DMS53 treated with DMSO at 0.1 percent for 48 hours (cell line): ENCODE results near the gene SUMO2.
"Not testable (repeated sequence)": the region's sequence is repeated elsewhere in the genome, so short reads cannot be mapped to it uniquely, and the experiment has no call there.

Source experiments
- DNase-seq: peaks from one replicate; lab custom pipeline; 2025; ENCODE audit not compliant: unreplicated experiment; lab: John Stamatoyannopoulos, UW

The SUMO2 gene

DNA sequence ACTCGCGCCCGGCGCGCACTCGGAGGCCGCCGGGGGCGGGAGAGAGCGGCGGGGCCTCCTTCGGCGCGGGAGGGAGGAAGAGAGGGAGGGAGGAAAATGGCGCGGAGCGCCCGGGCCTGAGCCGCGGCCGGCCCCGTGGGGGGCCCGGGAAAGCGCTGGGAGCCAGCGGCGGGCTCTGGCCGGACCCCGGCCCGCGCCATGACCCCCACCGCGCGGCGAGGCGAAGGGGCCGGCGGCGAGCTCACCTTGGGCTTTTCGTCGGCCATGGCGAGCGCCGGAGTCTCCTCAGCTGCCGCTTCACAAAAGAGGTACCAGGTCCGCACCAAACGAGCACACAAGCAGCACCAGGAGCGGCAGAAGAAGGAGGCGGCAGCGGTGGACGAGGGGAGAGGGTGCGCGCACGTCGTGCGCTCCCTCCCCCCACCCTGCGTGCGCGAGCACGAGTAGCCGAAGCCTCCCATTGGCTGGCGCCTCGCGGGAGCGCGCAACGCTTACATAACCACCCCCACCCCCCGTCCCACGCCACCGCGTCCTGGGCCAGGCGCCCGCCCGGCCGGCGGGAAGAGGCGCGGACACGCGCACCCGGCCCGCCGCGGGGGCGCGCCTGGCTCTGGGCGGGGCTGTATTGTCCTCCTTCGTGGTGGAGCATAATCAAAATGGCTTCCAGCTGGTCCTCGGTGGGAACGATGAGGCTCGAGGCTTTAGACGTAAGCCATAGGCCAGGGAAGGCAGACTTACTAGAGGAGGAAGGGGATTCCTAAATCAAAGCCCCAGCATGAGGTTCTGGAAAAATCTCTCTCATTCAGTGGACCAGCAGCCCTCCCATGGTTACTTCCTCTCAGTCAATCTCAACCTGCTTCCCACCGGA is at the start of gene SUMO2:
TSS of gene SUMO2 (minus strand) at position 391 of the 868 bp plus-strand sequence. CDS start at position 266, 125 bp downstream.
- DNase-seq: peak; percentile 74

DNA sequence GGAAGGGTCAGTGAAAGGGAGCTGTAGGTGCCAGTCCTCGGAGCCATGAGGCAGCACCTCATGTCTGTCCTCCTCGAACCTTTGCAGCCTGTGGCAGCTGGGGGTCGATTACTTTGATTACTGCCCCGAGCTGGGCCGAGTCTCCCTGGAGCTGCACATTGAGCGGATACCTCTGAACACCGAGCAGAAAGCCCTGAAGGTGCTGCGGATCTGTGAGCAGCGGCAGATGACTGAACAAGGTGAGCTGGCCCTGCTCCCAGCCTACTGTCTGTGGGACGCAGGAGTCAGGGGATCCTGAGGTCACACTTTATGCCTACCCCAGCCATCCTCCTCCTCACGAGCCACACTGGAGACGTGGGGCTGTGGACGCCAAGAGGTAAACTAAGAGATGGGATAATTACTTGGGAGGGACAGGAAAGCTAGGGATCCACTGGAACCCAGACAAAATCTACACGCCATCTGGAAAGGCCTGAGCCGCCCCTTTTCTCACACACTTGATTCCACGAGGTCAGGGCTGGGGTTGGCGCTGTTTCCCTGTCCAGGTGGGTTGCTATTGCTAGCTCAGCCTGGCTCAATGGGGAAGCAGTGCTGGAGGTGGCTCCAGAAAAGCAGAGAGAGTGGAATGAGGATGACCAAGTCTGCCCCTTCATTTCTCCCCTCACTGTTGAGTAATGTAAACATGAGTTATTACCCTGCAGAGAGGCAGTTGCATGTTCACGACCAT is 49.1 kb upstream of the SUMO2 start:
- DNase-seq: no peak

DNA sequence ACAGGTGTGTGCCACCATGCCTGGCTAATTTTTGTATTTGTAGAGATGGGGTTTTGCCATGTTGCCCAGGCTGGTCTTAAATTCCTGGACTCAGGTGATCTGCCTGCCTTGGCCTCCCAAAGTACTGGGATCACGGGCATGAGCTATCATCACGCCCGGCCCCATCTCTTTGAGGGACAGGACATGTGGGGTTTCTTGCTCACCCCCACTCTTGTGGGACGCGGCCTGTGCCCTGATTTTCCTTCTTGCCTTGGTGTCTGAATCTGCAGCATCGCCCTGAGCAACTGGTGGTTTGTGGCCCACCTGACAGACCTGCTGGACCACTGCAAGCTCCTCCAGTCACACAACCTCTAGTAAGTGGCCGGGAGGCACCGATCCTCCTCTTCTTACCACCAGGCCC is 48.3 kb upstream of the SUMO2 start:
- no peak for DNase-seq

DNA sequence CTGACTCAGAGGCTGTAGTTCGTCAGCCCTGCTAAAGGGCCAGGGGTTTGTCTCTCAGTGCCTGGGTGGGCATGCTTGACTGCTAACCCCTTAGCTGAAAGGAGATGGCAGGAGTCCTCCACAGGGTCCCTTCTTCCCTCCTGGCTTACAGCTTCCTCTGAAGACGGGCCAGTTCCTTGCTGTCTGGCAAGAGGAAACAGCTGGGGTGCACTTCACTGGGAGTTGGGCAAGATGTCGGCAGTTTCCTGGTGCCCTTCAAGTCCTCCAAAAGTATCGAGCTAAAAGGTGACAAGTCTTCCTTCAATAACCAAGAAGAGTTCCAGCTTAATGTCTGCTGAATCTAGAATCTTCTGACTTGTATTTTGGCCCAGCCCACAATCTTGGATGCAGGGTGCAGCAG is 46.1 kb upstream of the SUMO2 start:
- DNase-seq: no peak

DNA sequence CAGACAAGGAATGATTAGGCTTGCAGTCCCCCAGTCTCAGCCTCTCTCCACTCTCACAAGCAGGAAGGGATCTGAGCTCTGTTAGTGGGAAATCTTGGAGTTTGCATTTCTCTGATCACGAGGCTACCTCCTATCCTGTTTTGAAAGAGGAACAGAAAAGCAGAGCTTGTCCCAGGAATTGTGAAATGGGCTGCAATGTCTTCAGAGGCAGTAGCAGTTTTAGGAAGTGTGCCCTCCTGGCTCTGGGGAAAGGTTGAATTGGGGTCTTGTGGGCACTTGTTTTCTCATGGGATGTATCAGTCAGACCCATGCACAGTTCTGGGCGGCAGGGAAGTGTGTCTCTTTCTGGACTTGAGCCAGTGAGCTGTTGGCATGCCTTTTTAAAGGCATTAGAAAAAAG is 45.5 kb upstream of the SUMO2 start:
- DNase-seq: no peak

DNA sequence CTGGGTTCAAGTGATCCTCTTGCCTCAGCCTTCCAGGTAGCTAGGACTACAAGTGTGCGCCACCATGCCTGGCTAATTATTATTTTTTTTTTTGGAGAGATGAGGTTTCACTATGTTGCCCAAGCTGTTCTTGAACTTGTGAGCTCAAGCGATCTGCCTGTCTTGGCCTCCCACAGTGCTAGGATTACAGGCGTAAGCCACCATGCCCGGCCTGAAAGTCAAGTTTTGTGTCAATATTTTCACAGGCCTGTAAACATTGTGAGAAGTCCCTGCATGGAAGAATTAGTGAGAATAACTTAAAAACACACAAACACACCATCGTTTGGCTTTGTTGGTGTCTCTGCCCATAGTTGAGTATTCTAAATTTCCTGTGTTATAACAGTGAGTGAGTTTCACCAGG is 45.0 kb upstream of the SUMO2 start:
- DNase-seq: no peak

DNA sequence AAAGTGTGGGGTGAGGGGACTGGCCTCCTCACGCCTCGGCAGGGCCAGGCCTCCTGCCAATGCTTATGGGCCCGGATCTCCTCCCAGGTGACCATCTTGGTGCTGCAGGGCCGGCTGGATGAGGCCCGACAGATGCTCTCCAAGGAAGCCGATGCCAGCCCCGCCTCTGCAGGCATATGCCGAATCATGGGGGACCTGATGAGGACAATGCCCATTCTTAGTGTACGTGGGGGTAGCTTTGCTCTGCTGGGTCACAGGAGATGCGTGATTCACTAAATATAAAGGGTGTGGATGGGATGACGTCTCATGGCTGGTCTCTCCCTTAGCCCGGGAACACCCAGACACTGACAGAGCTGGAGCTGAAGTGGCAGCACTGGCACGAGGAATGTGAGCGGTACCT is 42.3 kb upstream of the SUMO2 start:
- no peak for DNase-seq

DNA sequence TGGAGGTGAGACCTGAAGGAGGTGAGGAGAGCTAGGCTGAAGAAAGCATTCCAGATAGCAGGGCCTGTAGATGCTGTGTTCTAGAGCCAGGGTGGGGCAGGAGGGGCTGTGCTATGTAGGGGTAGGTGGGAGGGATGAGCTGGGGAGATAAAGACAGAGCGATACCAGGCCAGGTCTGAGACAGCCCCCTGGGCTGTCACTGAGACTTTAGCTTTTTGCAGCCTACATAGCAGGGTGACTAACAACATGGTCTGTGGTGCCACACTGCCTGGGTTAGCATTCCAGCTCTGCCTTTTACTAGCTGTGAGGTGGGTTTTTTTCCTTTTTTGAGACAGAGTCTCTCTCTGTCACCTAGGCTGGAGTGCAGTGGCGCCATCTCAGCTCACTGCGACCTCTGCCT is 37.1 kb upstream of the SUMO2 start:
- DNase-seq: no peak

DNA sequence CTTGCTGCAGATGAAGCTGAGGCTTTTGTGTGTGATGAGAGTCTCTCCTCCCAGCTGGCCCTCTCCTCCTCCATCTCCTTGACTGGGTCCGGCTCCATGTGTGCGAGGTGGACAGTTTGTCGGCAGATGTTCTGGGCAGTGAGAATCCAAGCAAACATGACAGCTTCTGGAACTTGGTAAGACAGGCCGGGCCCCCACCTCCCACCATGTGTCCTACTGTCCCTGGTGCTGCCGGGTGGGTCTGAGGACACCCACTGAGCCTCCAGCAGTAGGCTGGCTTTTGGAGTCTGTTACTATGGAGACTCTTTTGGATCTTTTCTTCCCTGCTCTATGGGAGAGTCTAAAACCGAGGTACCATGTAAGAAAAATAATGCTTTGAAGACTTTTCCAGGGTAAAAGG is 35.4 kb upstream of the SUMO2 start:
- DNase-seq: no peak

DNA sequence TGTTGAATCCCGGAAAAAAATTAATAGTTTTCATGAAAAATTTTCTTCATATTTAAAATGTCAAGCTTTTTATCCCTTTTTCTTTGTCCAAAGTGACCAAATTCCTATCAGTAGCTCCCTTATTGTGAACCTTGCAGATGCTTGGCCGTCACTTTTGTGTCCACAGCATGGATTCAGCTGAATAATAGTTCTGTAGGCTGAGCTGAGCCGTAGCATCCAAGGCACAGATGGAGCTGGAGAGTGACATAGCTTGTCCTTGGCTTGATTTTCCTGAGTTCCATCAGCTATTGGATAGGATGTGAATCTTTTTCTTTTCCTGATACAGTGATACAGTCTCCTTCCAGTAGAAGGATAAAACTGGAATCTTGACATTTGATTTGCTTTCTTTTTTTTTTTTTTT is 26.3 kb upstream of the SUMO2 start:
- no peak for DNase-seq

DNA sequence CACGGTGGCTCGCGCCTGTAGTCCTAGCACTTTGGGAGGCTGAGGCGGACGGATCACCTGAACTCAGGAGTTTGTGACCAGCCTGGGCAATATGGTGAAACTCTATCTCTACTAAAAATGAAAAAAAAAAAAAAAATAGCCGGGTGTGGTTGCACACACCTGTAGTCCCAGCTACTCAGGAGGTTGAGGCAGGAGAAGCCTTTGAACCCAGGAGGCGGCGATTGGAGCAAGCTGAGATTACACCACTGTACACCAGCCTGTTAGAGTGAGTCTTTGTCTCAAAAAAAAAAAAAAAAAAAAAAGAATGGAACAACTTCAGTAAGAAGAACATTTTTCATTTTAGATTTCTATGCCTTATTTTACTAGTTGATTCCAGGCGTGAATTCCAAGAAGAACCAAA is 25.4 kb upstream of the SUMO2 start:
- no peak for DNase-seq

DNA sequence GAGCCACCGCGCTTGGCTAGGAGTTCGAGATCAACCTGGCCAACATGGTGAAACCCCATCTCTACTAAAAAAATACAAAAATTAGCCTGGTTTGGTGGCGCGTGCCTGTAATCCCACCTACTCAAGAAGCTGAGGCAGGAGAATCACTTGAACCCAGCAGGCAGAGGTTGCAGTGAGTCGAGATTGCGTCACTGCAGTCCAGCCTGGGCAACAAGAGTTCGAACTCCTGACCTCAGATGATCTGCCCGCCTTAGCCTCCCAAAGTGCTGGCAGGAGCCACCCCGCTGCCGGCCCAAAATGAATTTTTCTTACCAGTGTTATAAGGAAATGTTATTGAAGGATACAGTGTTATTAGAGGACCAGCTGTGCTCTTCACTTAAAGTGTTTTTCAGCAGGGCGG is 25.0 kb upstream of the SUMO2 start:
- DNase-seq: no peak

DNA sequence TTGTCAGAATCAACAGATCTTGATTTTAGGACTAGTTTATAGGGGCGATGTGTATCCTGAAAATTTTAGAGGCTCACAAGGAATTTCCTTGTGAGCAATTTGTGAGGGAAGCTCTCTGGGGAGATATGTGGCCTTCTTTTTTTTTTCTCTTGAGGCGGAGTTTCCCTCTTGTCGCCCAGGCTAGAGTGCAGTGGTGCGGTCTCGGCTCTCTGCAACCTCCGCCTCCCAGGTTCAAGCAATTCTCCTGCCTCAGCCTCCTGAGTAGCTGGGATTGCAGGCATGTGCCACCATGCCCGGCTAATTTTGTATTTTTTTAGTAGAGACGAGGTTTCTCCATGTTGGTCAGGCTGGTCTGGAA is 24.3 kb upstream of the SUMO2 start:
- DNase-seq: not testable (repeated sequence)

DNA sequence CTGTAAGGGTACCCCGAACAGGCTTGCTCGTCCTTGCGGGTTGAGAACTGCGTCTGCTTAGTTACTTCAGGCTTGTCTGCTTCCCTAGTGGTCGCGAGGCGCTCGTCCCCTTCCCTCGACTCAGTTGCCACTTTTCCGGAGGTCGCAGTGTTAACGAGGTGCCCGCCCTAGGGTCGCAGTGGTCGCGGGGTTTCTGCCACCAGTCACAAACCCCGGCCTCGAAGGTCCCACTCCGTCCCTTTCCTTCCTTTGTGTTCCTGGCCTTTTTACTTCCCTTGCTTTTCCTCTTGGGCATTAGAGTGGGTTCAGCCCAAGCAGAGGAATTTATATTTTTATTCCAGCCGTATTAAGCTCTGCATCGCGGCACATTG is 23.0 kb upstream of the SUMO2 start:
- no peak for DNase-seq

DNA sequence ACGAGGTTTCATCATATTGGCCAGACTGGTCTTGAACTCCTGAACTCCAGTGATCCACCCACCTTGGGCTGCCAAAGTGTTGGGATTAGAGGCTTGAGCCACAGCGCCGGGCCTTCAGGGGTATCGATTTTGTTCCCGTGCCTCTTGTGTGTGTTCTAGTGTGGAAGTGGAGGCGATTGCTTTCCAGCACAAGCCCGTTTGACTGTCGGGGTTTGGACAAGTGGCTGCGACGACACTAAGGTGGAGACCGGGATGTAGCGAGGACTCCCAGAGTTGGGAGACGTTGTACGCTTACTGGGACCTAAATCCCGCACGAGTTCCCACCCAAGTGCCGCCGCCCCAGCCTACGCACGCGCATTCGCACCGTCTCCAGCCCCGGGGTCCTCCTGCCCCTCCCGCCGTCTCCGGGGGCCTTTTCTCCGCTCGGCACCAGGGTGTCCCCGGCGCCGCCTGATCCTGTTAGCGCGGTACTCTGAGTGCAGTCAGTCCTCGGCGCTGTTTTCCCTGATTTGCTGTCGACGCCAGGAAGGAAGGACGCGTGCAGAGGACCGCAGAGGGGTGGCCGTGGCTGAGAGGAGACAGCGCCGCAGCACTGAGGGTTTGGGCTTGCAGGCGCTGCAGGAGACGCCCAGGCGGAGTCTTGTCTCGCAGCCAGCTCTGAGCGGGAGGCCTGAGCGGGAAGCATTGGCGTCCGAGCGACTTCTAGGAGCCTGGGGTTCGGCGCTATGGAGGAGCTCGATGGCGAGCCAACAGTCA is 22.5 kb upstream of the SUMO2 start, which contains the start of gene NUP85:
TSS of gene NUP85 (plus strand) at position 643 of the 756 bp plus-strand sequence. CDS start at position 726, 83 bp downstream.
- peak; percentile 93 for DNase-seq

DNA sequence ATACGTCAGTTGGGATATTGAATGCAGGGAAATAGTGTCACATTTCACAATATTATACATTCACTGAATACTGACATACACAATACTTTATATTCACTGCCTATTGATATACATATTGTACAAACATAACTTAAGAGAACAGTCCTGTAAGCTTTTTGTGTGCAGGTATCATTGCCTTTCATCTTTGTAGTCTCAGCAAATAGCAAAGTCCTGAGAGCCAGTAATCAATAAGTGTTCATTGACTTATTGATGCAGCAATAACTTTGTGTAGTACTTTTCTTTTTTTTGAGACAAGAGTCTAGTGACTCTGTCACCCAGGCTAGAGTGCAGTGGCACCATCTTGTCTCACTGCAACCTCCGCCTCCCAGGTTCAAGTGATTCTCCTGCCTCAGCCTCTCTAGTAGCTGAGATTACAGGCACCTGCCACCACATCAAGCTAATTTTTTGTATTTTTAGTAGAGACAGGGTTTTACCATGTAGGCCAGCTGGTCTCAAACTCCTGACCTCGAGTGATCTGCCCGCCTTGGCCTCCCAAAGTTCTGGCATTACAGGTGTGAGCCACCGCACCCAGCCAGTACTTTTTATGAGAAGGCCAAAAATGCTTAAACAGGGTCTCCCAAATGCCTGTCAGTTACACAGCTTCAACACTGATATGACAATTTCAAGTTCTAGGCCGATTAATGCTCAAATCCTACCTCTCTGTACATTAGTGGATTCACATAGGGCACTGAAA is 17.3 kb upstream of the SUMO2 start:
- no peak for DNase-seq

DNA sequence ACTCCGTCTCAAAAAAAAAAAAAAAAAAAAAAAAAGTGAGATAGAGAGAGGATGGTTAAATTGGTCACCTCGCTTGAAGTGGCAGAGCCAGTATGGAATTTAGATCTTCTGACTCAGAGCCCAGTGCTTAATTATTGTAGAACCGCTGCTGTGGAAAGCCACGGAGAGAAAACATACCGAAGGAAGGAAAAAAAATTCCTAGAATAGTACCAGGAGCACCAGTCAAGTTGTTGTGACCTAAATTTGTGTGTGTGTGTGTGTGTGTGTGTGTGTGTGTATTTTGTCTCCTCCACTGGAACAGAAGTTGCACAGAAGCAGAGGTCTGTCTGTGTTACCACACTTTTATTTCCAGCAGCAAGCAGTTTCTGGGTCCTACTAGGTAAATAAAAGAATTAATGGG is 12.1 kb upstream of the SUMO2 start:
- DNase-seq: no peak

DNA sequence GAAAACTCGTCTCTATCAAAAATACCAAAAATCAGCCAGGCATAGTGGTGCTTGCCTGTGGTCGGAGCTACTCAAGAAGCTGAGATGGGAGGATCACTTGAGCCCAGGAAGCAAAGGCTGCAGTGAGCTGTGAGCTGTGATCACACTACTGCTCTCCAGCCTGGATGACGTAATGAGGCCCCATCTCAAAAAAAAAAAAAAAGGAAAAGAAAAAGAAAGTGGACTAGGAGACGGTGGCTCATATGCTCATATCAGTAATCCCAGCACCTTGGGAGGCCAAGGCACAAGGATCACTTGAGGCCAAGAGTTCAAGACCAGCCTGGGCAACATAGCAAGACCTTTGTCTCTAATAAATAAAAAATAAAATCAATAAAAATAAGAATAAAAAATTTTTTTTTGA is 8.8 kb upstream of the SUMO2 start:
- peak; percentile 16 for DNase-seq

DNA sequence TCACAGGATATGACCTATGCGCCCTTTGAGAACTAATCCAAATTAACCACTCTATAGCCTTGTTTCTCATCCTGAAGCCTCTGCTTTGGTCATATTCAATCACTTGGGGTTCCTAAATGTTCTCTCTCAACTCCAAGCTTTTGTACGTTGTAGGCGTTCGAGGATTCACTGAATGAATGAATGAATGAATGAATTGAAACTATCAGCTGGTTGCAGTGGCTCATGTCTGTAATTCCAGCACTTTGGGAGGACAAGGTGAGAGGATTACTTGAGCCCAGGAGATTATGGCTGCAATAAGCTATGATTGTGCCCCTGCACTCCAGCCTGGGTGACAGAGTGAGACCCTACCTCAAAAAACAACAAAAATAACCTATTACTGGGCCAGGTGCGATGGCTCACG is 5.9 kb upstream of the SUMO2 start:
- no peak for DNase-seq

DNA sequence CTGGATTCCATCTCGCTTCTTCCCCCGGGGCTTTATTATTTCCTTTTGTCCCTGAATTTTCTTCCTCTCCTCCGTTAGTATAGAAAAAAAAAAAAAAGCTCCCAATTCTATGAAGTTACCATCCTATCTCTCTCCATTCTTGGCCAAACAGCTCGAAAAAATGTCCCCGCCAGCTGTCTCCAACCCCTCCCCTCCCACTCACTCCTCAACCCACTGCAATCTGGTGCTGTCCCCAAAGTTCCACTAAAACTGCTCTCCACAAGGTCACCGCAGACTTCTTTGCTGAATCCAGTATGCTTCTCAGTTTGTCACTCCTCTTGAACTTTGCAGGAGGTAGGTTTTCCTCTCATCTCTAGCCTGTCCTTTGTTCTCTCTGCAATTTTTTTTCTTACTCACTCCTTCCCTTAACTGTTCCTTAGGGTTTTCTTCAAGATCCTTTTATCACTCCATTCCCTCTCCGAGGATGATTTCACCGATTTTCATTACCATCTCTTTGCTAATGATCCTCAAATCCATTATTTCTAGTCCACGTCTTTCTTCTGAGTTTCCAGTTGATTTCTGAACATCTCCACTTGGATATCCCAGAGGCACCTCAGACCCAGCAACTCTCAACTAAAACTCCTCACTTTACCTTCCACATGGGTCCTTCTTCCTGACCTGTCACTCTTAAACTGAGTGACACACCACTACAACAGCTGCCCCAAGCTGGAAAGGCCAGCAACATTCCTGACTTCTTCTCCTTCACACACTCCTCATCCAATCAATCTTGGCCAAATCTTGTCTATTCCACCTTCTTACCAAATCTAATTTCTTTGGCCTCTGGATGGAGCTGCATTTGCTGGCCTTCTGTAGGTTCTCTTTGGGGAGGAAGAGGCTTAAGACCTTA is 1.5 kb upstream of the SUMO2 start:
- no peak for DNase-seq
